GM18870 (cell line): ENCODE measurements around the gene EHMT1.
"Not testable (repeated sequence)": the region's sequence is repeated elsewhere in the genome, so short reads cannot be mapped to it uniquely, and the experiment has no call there.

ENCODE experiments used
- ATAC-seq: cut with Tn5 transposase; IDR thresholded peaks from one replicate; pipeline ENCODE4 v1.9.1; 2021; ENCODE audit warnings: moderate library complexity; ENCODE audit not compliant: unreplicated experiment

EHMT1 gene

DNA sequence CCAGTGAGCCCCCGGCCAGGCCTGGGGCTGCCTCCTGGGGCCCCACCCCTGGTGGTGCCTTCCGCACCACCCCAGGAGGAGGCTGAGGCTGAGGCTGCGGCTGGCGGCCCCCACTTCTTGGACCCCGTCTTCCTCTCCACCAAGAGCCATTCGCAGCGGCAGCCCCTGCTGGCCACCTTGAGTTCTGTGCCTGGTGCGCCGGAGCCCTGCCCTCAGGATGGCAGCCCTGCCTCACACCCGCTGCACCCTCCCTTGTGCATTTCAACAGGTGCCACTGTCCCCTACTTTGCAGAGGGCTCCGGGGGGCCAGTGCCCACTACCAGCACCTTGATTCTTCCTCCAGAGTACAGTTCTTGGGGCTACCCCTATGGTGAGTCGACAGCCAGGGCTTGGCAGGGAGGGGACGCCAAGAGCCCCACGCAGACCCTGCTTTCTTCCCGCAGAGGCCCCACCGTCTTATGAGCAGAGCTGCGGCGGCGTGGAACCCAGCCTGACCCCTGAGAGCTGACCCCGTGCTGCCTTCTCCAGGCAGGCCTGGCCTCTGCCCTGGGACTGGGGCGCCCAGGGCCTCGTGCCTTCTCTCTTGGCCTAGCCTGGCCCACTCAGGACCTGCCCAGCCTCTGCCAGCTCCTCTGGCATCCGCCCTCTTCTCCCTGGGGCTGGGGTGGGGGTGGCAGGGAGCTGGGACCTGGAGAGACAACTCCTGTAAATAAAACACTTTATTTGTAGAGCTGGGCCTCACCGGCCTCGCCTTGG, 4.0 kb upstream of the EHMT1 start:
- ATAC-seq = no peak

DNA sequence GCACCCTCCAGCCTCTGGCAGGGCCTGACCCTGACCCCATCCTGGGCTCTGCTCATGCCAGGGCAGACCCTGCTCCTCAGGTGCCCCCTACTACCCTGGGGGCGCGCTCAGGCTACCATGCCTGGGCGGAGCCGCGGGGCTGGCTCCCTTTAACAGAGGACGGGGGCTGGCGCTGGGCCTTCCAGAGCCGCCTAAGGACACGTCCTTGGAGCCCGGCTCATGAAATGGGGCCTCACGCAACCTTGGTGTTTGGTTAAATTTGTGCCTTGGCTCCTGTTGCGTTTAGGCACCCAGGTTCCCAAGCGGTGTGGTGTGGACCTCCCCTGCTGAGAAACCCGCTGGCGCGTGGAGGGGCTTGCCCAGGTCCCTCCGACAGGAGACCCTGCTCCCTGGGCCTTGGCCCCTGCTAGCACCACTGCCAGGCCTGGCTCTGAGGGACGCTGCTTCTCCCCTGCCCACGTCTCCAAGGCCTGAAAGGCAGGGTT, 3.4 kb upstream of the EHMT1 start:
- ATAC-seq = no peak

DNA sequence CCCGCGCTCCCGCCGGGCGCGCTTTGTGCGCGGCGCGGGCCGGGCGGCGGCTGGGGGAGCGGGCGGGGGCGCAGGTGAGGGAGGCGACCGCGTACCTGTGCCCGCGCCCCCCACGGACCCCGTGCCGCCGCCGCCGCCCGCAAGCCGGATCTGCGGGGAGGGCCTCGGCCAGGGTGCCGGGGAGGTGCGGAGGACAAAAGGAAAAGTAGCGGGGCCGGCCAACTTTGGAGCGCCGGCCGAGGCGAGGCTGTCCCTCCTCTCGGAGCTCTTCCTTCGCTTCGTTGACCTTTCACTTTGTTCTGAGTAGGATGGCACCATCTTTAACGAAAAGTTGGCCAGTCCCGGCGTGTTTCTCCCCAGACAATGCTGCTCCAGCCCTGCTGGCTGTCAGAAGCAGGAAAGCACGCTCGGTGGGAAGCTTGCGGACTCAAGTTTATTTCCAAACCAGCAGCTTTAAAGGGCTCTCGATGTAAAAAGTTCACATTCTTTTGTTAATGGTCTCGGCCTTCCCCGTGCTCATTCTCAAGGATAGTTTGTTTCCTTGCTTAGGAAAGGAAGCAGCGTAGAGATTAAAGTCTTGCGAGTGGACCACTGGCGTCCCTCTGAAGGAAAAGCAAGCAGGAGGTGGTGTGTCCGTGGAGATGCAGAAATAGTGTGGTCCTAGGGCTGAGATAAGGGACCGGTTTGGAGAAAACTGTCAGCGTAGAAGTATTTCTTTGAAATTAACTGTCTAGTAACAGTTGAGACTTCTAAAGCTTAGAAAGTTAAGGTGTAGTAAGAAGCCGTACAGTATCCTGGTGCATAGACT, 639 bp downstream of the EHMT1 start:
- no peak for ATAC-seq

DNA sequence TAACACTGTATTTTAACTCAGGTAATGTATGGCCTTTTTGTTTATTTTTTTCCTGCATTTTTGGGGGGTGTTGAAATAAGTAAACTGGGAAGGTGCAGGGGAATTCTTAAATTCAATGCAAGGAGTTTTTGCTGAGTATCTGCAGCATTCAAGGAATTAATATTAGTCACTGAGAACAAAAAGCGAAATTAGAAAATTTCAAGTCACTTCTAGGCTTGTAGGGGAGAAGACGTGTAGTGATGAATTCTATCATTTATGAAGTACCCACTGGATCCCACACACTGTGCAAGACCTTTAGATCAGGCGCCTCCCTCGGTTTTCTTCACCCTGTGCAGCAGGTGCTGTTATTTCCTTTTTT, 1.2 kb downstream of the EHMT1 start:
- no peak for ATAC-seq

DNA sequence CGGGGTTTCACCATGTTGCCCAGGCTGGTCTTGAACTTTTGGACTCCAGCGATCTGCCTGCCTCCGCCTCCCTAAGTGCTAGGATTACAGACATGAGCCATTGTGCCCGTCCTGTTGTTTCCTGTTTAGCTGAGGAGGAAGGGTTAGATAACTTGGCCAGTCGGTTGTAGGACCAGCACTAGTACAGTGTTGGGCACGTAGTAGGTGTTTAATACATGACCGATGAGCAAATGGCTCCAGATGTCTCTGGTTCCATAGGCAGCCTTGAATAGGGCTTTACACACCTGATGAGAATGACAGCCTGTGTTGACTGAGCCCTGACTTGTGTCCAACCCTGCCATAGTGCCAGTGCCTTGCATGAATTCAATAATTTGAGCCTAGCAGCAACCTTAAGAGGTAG, 1.8 kb downstream of the EHMT1 start:
- ATAC-seq = no peak

DNA sequence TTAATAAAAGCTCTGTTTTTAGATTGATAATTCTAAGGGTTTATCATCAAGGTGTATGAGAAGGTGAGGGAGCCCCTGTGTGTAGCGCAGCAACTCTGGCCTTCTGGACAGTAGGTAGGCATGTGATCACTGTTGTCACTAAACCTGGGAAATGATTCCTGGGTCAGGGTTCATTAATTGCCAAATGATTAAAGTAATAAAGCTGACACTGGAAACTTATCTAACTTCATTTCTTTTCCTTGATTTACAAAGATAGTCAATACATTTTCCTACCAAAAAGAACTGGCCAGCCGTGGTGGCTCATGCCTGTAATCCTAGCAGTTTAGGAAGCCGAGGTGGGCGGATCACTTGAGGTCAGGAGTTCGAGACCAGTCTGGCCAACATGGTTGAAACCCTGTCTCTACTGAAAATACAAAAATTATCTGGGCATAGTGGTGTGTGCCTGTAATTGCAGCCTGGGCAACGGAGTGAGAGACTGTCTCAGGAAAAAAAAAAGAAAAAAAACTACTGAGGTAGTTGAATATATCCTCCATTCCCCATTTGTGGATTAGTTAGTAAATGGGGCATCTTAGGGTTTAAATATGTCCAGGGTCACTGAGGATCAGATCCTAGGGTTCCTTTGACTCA, 2.4 kb downstream of the EHMT1 start:
- no peak for ATAC-seq

DNA sequence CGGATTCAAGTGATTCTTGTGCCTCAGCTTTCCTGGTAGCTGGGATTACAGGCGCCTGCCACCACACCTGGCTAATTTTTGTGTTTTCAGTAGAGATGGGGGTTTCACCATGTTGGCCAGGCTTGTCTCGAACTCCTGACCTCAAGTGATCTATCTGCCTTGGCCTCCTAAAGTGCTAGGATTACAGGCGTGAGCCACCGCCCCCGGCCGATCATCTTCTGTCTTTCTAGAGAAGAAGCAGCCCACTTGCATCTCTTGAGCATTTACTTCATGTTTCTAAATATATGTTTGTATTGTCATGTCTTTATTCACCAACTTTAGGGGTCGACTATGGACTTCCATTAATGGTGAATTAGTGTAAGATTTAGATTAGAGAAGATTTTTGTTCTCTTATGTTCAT, 3.4 kb downstream of the EHMT1 start:
- ATAC-seq = not testable (repeated sequence)

DNA sequence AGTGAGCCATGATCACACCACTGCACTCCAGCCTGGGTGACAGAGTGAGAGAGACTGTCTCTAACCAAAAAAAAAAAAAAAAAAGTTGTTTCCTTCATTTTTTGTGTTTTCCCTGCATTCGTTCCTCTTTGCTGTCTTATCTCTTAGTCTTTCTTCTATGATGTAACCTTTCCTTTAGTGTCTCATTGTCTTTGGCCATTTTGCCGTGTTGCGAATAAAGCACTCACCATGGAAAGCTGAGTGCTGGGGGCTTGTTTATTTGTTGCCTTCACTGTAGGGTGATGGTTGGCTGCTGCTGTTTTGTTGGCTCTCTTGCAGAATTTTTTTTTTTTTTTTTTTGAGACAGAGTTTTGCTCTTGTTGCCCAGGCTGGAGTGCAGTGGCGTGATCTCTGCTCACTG, 7.7 kb downstream of the EHMT1 start:
- ATAC-seq = no peak

DNA sequence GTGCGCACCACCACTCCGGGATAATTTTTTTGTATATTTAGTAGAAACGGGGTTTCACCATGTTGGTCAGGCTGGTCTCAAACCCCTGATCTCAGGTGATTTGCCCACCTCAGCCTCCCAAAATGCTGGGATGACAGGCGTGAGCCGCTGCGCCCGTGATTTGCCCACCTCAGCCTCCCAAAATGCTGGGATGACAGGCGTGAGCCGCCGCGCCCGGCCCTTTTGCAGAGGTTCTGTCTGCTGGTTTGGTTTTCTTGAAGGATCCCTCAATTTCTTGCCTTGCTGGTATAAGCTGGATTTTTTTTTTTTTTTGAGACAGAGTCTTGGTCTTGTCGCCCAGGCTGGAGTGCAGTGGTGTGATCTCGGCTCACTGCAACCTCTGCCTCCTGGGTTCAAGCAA, 8.6 kb downstream of the EHMT1 start:
- ATAC-seq = not testable (repeated sequence)

DNA sequence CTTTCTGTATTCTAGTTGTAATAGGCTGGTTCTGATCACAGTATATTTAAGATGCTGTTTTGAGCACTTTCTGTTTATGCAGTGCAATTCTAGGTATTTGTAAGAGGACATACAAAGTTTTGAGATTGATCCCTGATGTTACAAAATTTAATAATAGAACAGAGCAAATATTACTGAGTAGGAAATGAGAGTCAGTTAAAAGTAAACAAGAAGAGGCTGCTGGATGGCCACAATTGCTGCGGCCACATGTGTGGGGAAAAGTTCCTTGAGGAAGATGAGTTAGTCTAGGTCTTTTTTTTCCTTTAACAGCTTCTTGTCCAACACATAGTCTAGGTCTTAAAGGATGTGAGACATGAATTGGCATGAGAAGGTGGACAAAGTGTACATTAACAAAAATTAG, 11.3 kb downstream of the EHMT1 start:
- no peak for ATAC-seq

DNA sequence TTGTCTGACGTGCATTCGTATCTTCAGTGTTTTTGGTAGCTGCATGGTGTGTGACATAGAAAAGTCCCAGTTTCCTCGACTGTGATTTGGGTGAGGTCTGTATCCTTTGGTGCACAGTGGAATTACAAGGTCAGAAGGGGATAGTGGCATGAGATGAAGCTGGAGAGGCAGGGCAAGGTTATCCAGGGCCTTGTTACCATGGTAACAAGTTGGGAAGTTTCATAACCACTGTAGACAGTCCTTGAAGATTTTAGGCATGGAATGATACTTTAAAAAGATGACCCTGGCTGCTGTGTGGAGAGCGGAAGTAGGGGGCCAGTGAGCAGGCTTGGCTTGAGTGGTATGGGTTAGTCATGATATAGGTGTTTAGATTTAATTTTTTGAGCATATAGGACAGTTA, 11.9 kb downstream of the EHMT1 start:
- ATAC-seq = no peak

DNA sequence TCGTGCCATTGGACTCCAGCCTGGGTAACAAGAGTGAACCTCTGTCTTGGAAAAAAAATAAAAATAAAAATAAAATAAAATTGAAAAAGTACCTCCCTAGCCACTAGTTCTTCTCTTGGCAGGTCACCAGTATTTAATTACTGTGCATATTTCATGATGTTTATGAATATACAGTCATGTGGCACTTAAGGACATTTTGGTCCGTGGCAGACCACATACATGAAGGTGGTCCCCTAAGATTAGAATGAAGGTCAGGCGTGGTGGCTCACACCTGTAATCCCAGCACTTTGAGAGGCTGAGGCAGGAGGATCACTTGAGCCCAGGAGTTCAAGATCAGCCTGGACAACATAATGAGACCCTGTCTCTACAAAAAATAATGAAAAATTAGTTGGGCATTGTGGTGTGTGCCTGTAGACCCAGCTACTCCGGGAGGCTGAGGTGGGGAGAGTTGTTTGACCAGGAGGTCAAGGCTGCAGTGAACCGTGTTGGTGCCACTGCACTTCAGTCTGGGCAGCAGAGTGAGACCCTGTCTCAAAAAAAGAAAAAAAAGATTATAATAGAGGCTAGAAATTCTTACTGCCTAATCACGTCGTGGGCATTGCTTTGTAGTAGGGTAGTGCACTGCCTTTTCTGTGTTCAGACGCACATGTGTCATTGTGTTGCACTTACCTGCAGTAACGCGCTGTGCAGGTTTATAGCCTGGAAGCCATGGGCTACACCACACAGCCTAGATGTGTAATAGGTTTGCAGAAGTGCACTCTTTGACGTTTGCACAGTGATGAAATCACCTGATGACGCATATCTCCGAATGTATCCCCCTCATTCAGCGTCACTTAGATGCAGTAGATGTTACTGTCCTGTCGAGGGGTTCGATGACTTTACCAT, 12.8 kb downstream of the EHMT1 start:
- no peak for ATAC-seq

DNA sequence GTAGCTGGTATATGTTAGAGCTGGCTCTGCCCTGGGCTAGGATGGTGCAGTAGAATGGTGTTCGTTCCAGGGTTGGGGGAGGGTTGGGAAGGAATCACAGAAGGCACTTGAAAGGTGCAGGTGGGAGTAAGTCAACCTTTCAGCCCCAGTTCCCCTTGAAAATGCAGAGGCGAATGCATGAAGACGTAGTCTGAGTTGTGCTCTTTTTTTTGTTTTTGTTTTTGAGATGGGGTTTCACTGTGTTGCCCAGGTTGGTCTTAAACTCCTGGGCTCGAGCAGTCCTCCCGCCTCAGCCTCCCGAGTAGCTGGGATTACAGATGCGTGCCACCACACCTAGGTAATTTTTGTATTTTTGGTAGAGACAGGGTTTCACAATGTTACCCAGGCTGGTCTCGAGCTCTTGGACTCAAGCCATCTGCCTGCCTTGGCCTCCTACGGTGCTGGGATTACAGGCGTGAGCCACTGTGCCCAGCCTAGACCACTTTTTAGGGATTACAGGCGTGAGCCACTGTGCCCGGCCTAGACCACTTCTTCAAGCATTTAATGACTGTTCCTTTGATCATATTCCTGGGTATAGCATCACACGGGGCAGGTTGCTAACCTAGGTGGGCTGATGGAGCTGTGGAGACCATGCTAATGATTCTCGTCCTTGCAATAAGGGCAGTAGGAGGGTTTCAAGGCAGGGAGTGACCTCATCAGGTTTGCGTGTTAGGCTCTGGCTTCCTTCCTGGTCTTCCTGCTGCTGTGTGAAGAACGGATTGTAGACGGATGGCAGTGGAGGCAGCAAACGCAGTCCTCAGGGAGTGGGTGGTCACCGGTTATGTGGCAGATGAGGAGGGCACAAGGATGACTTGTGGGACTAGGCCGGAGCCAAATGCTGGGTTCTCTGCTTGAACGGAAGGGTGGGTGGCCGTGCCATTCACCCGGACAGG, 13.7 kb downstream of the EHMT1 start:
- ATAC-seq = no peak

DNA sequence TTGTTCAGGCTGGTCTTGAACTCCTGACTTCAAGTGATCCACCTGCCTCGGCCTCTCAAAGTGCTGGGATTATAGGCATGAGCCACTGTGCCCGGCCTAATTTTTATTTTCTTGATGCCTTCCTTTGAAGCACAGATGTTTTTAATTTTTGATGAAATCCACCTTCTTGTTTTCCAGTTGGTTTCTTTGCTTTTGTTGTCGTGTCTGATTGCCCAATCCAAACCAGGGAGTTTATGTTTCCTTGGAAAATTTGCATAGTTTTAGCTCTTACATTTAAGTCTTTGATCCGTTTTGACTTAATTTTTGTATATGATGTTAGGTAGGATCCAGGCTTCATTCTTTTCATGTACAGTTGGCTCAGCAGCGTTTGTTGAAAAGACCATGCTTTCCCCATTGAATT, 15.2 kb downstream of the EHMT1 start:
- ATAC-seq = no peak

DNA sequence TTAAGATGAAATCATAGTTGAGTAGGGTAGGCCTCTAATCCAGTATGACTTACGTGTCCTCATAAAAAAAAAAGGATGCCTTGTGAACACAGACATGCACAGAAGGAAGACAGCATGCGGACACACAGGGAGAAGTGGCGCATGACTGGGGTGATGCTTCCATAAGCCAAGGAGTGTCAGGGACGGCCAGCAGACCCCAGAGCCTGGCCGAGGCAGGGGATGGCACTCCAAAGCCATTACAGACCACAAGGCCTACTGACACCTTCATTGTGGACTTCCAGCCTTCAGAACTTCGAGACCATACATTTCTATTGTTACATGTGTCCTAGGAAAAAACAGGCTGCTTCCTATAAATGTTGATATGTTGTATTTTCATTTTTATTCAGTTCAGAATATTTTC, 19.9 kb downstream of the EHMT1 start:
- no peak for ATAC-seq

DNA sequence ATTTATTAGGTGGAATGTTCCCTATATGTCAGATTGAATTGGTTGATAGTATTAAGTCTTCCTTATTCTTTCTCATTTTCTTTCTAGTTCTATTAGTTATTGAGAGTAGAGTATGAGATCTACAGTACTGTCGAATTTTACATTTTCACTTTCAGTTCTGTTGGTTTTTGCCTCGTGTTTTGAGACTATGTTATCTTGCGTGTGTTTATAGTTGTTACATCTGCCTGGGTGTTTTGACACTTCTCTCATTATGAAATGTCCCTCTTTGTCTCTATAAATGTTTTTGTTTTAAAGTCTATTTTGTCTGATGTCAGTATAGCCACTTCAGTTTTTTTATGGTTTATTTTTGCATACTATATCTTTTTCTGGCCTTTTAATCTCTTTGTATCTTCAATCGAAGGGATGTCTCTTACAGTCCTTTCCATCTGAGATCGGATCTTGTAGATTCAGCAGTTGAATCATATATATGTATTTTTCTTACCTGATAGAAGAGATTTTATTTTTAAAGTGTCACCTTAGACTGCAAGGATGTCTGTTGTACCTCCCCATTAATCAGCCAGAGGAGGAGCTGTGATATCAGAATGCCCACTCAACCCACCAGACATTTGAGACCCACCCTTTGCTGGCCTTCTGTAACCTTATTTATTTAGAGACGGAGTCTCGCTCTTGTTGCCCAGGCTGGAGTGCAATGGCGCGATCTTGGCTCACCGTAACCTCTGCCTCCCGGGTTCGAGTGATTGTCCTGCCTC, 20.7 kb downstream of the EHMT1 start:
- peak; percentile 74 for ATAC-seq

DNA sequence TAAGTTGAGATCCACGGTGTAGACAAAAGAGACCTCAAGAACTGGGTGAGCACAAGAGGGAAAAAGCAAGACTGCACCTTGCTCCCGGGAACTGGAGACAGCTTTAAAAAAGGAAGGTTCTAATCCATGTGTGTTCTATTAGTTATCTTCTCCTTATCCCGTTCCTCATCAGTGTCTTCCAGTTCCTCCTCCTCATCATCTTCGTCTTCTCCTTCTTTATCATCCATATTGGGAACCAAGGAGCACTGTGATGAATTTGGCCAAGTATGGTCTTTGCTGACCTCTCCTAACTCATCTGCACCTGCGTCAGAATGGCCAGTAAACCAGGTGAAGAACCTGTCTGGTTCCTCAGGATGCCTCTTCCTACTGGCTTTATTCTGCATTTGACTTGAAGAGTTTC, 22.1 kb downstream of the EHMT1 start:
- ATAC-seq = no peak

DNA sequence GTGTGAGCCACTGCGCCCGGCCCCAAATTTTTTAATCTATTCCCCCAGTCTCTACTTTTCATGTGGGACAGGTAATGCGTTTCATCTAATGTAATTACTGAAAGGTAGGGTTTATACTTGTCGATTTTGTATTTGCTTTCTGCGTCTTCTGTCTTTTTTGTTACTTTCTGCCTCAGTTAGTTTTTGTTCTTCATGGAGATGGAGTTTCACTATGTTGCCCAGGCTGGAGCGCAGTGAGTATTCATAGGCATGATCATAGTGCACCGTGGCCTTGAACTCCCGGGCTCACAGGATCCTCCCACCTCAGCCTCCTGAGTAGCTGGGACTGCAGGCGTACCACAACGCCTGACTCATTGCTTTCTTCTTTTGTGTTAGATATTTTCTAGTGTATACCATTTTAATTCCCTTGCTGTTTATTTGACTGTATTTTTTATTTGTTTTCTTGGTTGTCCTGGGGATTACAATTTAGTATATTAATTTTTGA, 23.4 kb downstream of the EHMT1 start:
- ATAC-seq = no peak

DNA sequence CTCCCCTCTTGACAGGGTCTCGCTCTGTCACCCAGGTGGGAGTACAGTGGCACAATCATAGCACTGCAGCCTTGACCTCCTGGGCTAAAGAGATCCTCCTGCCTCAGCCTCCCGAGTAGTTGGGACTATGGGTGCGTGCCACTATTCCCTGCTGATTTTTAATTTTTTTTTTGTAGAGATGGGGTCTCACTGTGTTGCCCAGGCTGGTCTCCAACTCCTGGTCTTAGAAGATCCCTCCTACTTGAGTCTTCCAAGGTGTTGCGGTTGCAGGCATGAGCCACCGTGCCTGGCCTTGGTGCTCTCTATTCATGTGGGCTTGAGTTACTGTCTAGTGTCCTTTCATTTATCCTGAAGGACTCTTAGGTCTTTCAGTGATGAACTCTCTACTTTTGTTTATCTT, 24.1 kb downstream of the EHMT1 start:
- ATAC-seq = no peak
